ENCODE measurements around the gene SETDB2. TPM values are rescaled to one million over a fixed set of nuclear protein-coding genes. Genes with fewer than 3 reads are reported as not detected.

SETDB2 gene
- total and polyA plus RNA-seq, 4 donors = 5.0 to 22.9 (median 8.6) TPM

- TF ChIP-seq, protein P1, sequence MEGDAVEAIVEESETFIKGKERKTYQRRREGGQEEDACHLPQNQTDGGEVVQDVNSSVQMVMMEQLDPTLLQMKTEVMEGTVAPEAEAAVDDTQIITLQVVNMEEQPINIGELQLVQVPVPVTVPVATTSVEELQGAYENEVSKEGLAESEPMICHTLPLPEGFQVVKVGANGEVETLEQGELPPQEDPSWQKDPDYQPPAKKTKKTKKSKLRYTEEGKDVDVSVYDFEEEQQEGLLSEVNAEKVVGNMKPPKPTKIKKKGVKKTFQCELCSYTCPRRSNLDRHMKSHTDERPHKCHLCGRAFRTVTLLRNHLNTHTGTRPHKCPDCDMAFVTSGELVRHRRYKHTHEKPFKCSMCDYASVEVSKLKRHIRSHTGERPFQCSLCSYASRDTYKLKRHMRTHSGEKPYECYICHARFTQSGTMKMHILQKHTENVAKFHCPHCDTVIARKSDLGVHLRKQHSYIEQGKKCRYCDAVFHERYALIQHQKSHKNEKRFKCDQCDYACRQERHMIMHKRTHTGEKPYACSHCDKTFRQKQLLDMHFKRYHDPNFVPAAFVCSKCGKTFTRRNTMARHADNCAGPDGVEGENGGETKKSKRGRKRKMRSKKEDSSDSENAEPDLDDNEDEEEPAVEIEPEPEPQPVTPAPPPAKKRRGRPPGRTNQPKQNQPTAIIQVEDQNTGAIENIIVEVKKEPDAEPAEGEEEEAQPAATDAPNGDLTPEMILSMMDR (IDR thresholded peaks at IDR 0.05; ENCODE audit: control extremely low read depth, extremely low read depth) = no peak
Observed at GRCh38 chr13:49410006-49410405, 34.1 kb upstream of the SETDB2 start.

DNA sequence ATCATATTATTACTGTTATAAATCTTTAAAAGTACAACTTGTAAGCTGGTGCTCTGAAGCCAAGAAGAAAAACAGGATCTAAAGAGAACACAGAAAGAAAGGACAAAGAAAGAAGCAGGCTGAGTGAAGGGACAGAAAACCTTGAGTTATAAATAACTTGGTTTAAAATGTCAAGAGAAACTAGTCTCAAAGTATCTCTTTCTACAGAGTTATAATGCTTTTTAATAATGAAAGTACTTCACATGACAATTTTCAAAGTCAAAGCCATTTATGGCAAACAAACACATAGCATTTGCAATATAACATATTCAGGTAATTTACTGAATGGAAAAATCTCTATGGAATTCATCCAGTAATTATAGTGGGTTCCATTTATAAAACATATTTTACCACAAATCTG, 33.6 kb upstream of the SETDB2 start:
- no peak overlapping the region for H3K27ac ChIP-seq (ENCODE audit: low read depth in 1 of 2, low read length in 1 of 2)
- no peaks in the 10 kb centered on the region for H3K9me3 ChIP-seq (ENCODE audit: control insufficient read depth in 4 of 4, insufficient read depth in 3 of 4, low read length in 3 of 4)
- peaks cover 0 to 2% (median 0%) of the 10 kb centered on the region in 4 donors for H3K36me3 ChIP-seq (ENCODE audit: control insufficient read depth in 4 of 4, insufficient read depth in 4 of 4, low read length in 4 of 4)
- no peak for DNase-seq
- TF ChIP-seq, protein P1 (IDR thresholded peaks at IDR 0.05; ENCODE audit: control extremely low read depth, extremely low read depth) = no peak
- no peak overlapping the region for H3K9ac ChIP-seq (ENCODE audit: insufficient read depth in 1 of 2, low read length in 2 of 2)
- ATAC-seq (ENCODE audit: insufficient read depth, low FRiP score) = no peak
- H3K4me3 ChIP-seq = no peak overlapping the region
- H3K4me1 ChIP-seq (ENCODE audit: control insufficient read depth in 5 of 5, insufficient read depth in 5 of 5, low read length in 5 of 5) = peaks cover 0 to 1% (median 0%) of the 10 kb centered on the region in 5 donors
- no peaks in the 10 kb centered on the region for H3K27me3 ChIP-seq (ENCODE audit: control insufficient read depth in 3 of 3, insufficient read depth in 3 of 3, low read length in 2 of 3)

More at GRCh38 chr13:49410006-49410405, 34.1 kb upstream of the SETDB2 start:
- Histone ChIP-seq H3K9ac (ENCODE audit: insufficient read depth in 1 of 2, low read length in 2 of 2) (no peak overlapping the region), H3K36me3 (ENCODE audit: control insufficient read depth in 4 of 4, insufficient read depth in 4 of 4, low read length in 4 of 4) (peaks cover 0 to 2% (median 0%) of the 10 kb centered on the region in 4 donors), H3K4me1 (ENCODE audit: control insufficient read depth in 5 of 5, insufficient read depth in 5 of 5, low read length in 5 of 5) (peaks cover 0 to 1% (median 0%) of the 10 kb centered on the region in 5 donors), H3K27ac (ENCODE audit: low read depth in 1 of 2, low read length in 1 of 2) (no peak overlapping the region), H3K9me3 (ENCODE audit: control insufficient read depth in 4 of 4, insufficient read depth in 3 of 4, low read length in 3 of 4) (peaks cover 0 to under 1% (median 0%) of the 10 kb centered on the region in 4 donors), H3K27me3 (ENCODE audit: control insufficient read depth in 3 of 3, insufficient read depth in 3 of 3, low read length in 2 of 3) (no peaks in the 10 kb centered on the region), H3K4me3 (no peak overlapping the region)
- DNase-seq (no peak), ATAC-seq (ENCODE audit: insufficient read depth, low FRiP score) (no peak)
- WGBS, 2 donors = 73 to 89% methylated on average over 4 of the region's 4 CpGs

DNA sequence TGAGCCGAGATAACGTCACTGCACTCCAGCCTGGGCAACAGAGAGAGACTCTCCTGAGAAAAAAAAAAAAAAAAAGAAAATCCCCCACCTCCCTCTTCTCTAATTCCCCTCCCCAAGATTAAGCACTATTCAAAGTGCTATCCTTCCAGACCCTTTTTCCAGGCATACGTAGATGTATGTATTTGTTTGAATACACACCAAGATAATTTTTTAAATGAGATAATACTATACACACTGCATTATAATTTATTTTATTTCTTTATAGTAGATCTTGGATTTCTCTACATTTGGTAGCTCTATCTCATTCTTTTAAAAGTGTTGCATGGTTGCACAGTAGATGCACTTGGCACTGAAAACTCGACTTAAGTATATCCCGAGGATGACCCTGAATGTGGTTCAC, 32.7 kb upstream of the SETDB2 start:
- H3K27ac ChIP-seq (ENCODE audit: low read depth in 1 of 2, low read length in 1 of 2) = no peak overlapping the region
- H3K4me1 ChIP-seq (ENCODE audit: control insufficient read depth in 5 of 5, insufficient read depth in 5 of 5, low read length in 5 of 5) = peaks cover 0 to 1% (median 0%) of the 10 kb centered on the region in 5 donors
- no peak overlapping the region for H3K9ac ChIP-seq (ENCODE audit: insufficient read depth in 1 of 2, low read length in 2 of 2)
- no peak for ATAC-seq (ENCODE audit: insufficient read depth, low FRiP score)
- DNase-seq = no peak
- TF ChIP-seq, protein P1 (IDR thresholded peaks at IDR 0.05; ENCODE audit: control extremely low read depth, extremely low read depth) = no peak
- 96 to 98% methylated on average over 5 of the region's 5 CpGs for WGBS, 2 donors
- no peaks in the 10 kb centered on the region for H3K27me3 ChIP-seq (ENCODE audit: control insufficient read depth in 3 of 3, insufficient read depth in 3 of 3, low read length in 2 of 3)
- peaks cover 0 to 2% (median 0%) of the 10 kb centered on the region in 4 donors for H3K36me3 ChIP-seq (ENCODE audit: control insufficient read depth in 4 of 4, insufficient read depth in 4 of 4, low read length in 4 of 4)
- H3K4me3 ChIP-seq = no peak overlapping the region
- no peaks in the 10 kb centered on the region for H3K9me3 ChIP-seq (ENCODE audit: control insufficient read depth in 4 of 4, insufficient read depth in 3 of 4, low read length in 3 of 4)

DNA sequence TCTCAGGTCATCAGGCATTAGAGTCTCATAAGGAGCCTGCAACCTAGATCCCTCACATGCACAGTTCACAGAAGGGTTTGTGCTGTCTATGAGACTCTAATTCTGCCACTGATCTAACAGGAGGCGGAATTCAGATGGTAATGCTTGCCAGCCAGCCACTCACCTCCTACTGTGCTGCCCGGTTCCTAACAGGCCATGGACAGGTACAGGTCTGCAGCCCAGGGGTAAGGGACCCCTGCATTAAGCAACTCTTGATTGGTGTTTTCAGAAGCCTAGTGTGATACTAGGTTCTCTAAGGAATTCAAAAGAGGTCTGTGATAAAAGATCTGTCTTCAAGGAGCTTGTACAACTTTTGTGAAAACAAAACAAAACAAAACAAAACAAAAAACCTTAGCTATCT, 31.3 kb upstream of the SETDB2 start:
- TF ChIP-seq, protein P1 (IDR thresholded peaks at IDR 0.05; ENCODE audit: control extremely low read depth, extremely low read depth) = no peak
- Histone ChIP-seq H3K36me3 (ENCODE audit: control insufficient read depth in 4 of 4, insufficient read depth in 4 of 4, low read length in 4 of 4) (peaks cover 0 to 2% (median 0%) of the 10 kb centered on the region in 4 donors), H3K4me1 (ENCODE audit: control insufficient read depth in 5 of 5, insufficient read depth in 5 of 5, low read length in 5 of 5) (peaks cover 0 to 1% (median 0%) of the 10 kb centered on the region in 5 donors), H3K4me3 (no peak overlapping the region), H3K9me3 (ENCODE audit: control insufficient read depth in 4 of 4, insufficient read depth in 3 of 4, low read length in 3 of 4) (no peaks in the 10 kb centered on the region), H3K27me3 (ENCODE audit: control insufficient read depth in 3 of 3, insufficient read depth in 3 of 3, low read length in 2 of 3) (no peaks in the 10 kb centered on the region), H3K27ac (ENCODE audit: low read depth in 1 of 2, low read length in 1 of 2) (no peak overlapping the region), H3K9ac (ENCODE audit: insufficient read depth in 1 of 2, low read length in 2 of 2) (no peak overlapping the region)
- ATAC-seq (ENCODE audit: insufficient read depth, low FRiP score) (no peak), DNase-seq (no peak)
- WGBS, 2 donors = 67 to 96% methylated on average over 2 of the region's 2 CpGs
